Measurements from ENCODE around the gene CACNA1F. TPM values are rescaled to one million over a fixed set of nuclear protein-coding genes. Genes with fewer than 3 reads are reported as not detected.

The CACNA1F gene
- total RNA-seq, 4 donors from 2014 or later: 0.32 to 2.8 (median 0.96) TPM; not detected in 1

DNA sequence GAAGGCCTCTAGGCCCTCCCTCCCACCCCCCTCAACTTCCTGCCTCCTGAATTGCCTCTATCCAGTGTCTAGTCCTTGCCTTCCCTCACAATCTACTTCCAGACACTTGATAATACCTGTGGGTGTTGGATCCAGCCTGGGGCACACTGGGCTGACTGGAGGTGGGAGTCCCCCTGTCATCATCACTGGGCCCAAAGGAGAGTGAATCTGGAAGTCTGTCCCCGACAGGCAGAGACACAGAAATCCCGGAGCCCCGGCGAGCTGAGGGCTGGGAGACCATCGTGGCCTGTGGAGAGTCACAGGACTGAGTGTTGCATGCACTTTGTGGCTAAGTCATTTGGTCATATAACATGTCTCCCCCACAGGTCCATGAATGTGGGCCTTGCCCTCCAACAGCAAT is 24.7 kb downstream of the CACNA1F start:
- Histone ChIP-seq H3K9me3 (no peaks in the 10 kb centered on the region), H3K4me3 (no peak overlapping the region), H3K4me1 (no peaks in the 10 kb centered on the region), H3K27me3 (no peaks in the 10 kb centered on the region), H3K36me3 (no peaks in the 10 kb centered on the region), H3K27ac (no peak overlapping the region)
- no peak for DNase-seq
- TF ChIP-seq POLR2AphosphoS5 (IDR thresholded peaks at IDR 0.05): no peak
- no peak for TF ChIP-seq POLR2A (IDR thresholded peaks at IDR 0.05)
- TF ChIP-seq EP300 (IDR thresholded peaks at IDR 0.05; ENCODE audit: low read depth): no peak
- TF ChIP-seq, protein P1, sequence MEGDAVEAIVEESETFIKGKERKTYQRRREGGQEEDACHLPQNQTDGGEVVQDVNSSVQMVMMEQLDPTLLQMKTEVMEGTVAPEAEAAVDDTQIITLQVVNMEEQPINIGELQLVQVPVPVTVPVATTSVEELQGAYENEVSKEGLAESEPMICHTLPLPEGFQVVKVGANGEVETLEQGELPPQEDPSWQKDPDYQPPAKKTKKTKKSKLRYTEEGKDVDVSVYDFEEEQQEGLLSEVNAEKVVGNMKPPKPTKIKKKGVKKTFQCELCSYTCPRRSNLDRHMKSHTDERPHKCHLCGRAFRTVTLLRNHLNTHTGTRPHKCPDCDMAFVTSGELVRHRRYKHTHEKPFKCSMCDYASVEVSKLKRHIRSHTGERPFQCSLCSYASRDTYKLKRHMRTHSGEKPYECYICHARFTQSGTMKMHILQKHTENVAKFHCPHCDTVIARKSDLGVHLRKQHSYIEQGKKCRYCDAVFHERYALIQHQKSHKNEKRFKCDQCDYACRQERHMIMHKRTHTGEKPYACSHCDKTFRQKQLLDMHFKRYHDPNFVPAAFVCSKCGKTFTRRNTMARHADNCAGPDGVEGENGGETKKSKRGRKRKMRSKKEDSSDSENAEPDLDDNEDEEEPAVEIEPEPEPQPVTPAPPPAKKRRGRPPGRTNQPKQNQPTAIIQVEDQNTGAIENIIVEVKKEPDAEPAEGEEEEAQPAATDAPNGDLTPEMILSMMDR (IDR thresholded peaks at IDR 0.05): no peak
- WGBS, 2 donors (ENCODE audit: low coverage in 1 of 2): 95% methylated on average over 5 of the region's 5 CpGs; no CpG with 5 or more reads in 1 of the 2 donors
- intact Hi-C loops (cut with DNase I; ENCODE audit: low total_unique reads) (no loop called here), in situ Hi-C loops (cut with MboI; ENCODE audit: low pct_ligation_motif_present in 1 of 4, low pct_unique_long_range_greater_than_20kb in 1 of 4, low sequenced_read_pairs in 3 of 4) (no loop called here)

DNA sequence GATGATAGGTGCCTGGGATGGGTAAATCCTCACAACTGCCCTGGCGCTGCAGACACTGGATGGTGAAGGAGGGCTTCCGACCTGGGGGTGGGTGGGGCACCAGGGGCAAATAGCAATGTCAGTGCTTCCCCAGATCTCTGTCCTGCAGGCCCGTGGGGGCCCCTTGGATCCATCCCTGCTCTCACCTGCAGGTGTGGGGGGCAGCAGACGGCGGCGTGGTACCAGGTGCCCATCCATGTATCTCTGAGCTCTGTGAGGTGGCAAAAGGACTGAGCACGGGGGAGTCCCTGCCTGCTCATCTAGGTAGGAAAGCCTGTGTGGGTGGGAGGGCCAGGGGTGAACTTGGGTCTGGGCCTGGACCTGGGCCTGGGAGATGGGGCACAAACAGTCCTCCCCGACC is 26.6 kb downstream of the CACNA1F start:
- TF ChIP-seq POLR2A (IDR thresholded peaks at IDR 0.05): no peak
- TF ChIP-seq, protein P1 (IDR thresholded peaks at IDR 0.05): no peak
- TF ChIP-seq EP300 (IDR thresholded peaks at IDR 0.05; ENCODE audit: low read depth): no peak
- TF ChIP-seq POLR2AphosphoS5 (IDR thresholded peaks at IDR 0.05): no peak
- no peaks in the 10 kb centered on the region for H3K36me3 ChIP-seq
- H3K4me3 ChIP-seq: no peak overlapping the region
- no peak overlapping the region for H3K27ac ChIP-seq
- H3K9me3 ChIP-seq: no peaks in the 10 kb centered on the region
- no peak for DNase-seq
- in situ Hi-C loops (cut with MboI; ENCODE audit: low pct_ligation_motif_present in 1 of 4, low pct_unique_long_range_greater_than_20kb in 1 of 4, low sequenced_read_pairs in 3 of 4): no loop called here
- 69% methylated on average over 6 of the region's 8 CpGs; no CpG with 5 or more reads in 1 of the 2 donors for WGBS, 2 donors (ENCODE audit: low coverage in 1 of 2)
- no peaks in the 10 kb centered on the region for H3K27me3 ChIP-seq
- no peaks in the 10 kb centered on the region for H3K4me1 ChIP-seq
- intact Hi-C loops (cut with DNase I; ENCODE audit: low total_unique reads): no loop called here

DNA sequence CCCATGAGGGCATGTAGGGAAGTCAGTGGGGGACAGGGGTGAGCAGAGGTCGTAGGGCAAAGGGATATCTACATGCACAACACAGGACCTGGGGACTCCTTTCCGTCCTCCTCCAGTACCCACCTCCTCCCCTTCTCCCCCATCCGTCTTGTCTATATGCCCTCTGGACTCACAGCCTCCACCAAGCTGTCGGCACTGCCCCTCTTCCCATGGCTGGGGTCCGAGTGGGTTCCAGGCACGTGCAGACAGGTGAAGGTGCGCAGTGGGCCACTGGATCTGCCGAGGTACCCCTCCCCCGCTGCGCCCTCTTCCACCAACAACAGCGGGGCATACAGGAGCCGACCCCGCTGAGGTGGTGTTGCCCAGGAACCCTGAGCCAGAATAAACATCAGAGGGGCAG is 27.7 kb downstream of the CACNA1F start:
- WGBS, 2 donors (ENCODE audit: low coverage in 1 of 2): 87% methylated on average over 13 of the region's 13 CpGs; no CpG with 5 or more reads in 1 of the 2 donors
- Histone ChIP-seq H3K27ac (no peak overlapping the region), H3K4me3 (no peak overlapping the region), H3K4me1 (peaks cover 0 to 3% (median under 1%) of the 10 kb centered on the region in 4 donors), H3K27me3 (no peaks in the 10 kb centered on the region), H3K36me3 (no peaks in the 10 kb centered on the region), H3K9me3 (no peaks in the 10 kb centered on the region)
- no peak for DNase-seq
- TF ChIP-seq POLR2AphosphoS5 (IDR thresholded peaks at IDR 0.05) (no peak), EP300 (IDR thresholded peaks at IDR 0.05; ENCODE audit: low read depth) (no peak), POLR2A (IDR thresholded peaks at IDR 0.05) (no peak)
- TF ChIP-seq, protein P1 (IDR thresholded peaks at IDR 0.05): no peak
- in situ Hi-C loops (cut with MboI; ENCODE audit: low pct_ligation_motif_present in 1 of 4, low pct_unique_long_range_greater_than_20kb in 1 of 4, low sequenced_read_pairs in 3 of 4) (no loop called here), intact Hi-C loops (cut with DNase I; ENCODE audit: low total_unique reads) (no loop called here)

DNA sequence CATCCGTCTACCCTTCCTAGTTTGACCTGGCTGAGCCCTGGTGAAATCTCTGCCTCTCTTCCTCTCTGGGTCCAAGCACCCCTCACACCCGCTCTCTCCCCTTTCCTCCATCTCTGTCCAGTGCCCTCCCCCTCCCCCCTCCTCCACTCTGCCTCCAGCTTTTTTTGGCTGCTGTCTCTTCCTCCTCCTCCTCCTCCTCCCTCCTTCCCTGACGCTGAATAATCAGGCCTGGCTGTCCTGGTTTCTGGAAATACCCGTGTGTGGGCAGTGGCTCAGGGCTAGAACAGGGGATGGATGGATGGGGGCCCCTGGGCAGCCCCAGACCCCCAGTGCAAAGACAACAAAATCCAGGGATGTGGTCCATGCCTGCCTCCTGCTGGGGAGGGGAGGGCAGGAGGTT is 28.4 kb downstream of the CACNA1F start:
- WGBS, 2 donors (ENCODE audit: low coverage in 1 of 2): 55% methylated on average over 4 of the region's 4 CpGs; no CpG with 5 or more reads in 1 of the 2 donors
- H3K36me3 ChIP-seq: no peaks in the 10 kb centered on the region
- peaks cover 0 to 6% (median 3%) of the 10 kb centered on the region in 4 donors for H3K4me1 ChIP-seq
- H3K4me3 ChIP-seq: no peak overlapping the region
- no peaks in the 10 kb centered on the region for H3K9me3 ChIP-seq
- no peak for DNase-seq
- H3K27ac ChIP-seq: no peak overlapping the region
- in situ Hi-C loops (cut with MboI; ENCODE audit: low pct_ligation_motif_present in 1 of 4, low pct_unique_long_range_greater_than_20kb in 1 of 4, low sequenced_read_pairs in 3 of 4): no loop called here
- TF ChIP-seq POLR2A (IDR thresholded peaks at IDR 0.05): no peak
- no peaks in the 10 kb centered on the region for H3K27me3 ChIP-seq
- intact Hi-C loops (cut with DNase I; ENCODE audit: low total_unique reads): no loop called here

DNA sequence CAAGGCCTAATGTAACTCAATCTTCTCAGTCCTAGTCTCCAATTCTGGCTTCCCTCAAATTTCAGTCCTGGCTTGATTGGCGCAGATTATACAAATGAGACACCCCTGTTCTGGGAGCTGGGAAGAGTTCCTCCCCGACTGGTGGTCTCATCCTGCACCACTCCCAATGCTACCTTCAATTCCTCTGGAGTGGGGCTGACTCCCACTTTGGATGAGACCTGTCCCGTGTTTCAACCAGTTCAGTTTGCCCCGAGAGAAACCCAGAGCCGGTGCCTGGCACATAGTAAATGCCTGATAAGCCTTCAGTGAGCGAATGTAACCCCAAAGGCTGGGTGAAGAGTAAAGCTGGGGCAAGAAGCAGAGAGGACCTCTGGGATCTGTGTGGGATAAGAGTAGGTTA is 29.1 kb downstream of the CACNA1F start:
- H3K27me3 ChIP-seq: no peaks in the 10 kb centered on the region
- no peaks in the 10 kb centered on the region for H3K9me3 ChIP-seq
- in situ Hi-C loops (cut with MboI; ENCODE audit: low pct_ligation_motif_present in 1 of 4, low pct_unique_long_range_greater_than_20kb in 1 of 4, low sequenced_read_pairs in 3 of 4): no loop called here
- TF ChIP-seq, protein P1 (IDR thresholded peaks at IDR 0.05): no peak
- no peak for TF ChIP-seq POLR2A (IDR thresholded peaks at IDR 0.05)
- TF ChIP-seq EP300 (IDR thresholded peaks at IDR 0.05; ENCODE audit: low read depth): no peak
- no peak for TF ChIP-seq POLR2AphosphoS5 (IDR thresholded peaks at IDR 0.05)
- DNase-seq: no peak
- intact Hi-C loops (cut with DNase I; ENCODE audit: low total_unique reads): no loop called here
- no peaks in the 10 kb centered on the region for H3K36me3 ChIP-seq
- WGBS, 2 donors (ENCODE audit: low coverage in 1 of 2): 87% methylated on average over 6 of the region's 6 CpGs; no CpG with 5 or more reads in 1 of the 2 donors
- no peak overlapping the region for H3K27ac ChIP-seq
- H3K4me1 ChIP-seq: peaks cover 0 to 11% (median 6%) of the 10 kb centered on the region in 4 donors
- H3K4me3 ChIP-seq: no peak overlapping the region
